Vagina (tissue), 2 donors: ENCODE measurements around the gene NUSAP1. TPM values are rescaled to one million over a fixed set of nuclear protein-coding genes. Genes with fewer than 3 reads are reported as not detected.
A peak's percentile ranks its signal among the peaks of the same experiment; 100 is the strongest.

Experiments
- DNase-seq, 2 donors: peaks; one replicate each; pipeline ENCODE4 v3.0.0-alpha.2; 2017; ENCODE audit errors: extremely low spot score in 2 of 2
- H3K27ac ChIP-seq: fragments of 200-600 bp; sonication (generic); one replicate; pipeline ENCODE4 v1.5.1; 2019
- H3K27me3 ChIP-seq: fragments of 200-600 bp; sonication (generic); one replicate; pipeline ENCODE4 v1.5.1; 2019
- H3K36me3 ChIP-seq, 2 donors: fragments of 200-600 bp; sonication (generic); one replicate each; pipeline ENCODE4 v1.5.1; 2017 to 2019
- H3K4me1 ChIP-seq: fragments of 200-600 bp; sonication (generic); one replicate; pipeline ENCODE4 v1.5.1; 2019
- H3K4me3 ChIP-seq, 2 donors: fragments of 200-600 bp; sonication (generic); 1 replicate in 1 of 2; 2 replicates in 1 of 2; pipeline ENCODE4 v1.5.1; 2016 to 2019
- H3K9me3 ChIP-seq: fragments of 200-600 bp; sonication (generic); one replicate; pipeline ENCODE4 v1.5.1; 2019
- POLR2A ChIP-seq, 2 donors: fragments of 450-650 bp; IDR thresholded peaks; one replicate each; pipeline ENCODE4 v1.6.1; 2017; ENCODE audit warnings: antibody characterized with exemption in 2 of 2, mild to moderate bottlenecking in 2 of 2, moderate library complexity in 2 of 2
- POLR2AphosphoS5 ChIP-seq, 2 donors: sonication (generic); formaldehyde crosslinking; IDR thresholded peaks; one replicate each; pipeline ENCODE4 v1.9.0; 2017; ENCODE audit warnings: antibody characterized with exemption in 2 of 2, mild to moderate bottlenecking in 2 of 2, low read depth in 1 of 2; ENCODE audit not compliant: insufficient read depth in 1 of 2
- intact Hi-C: fragments of 100-400 bp; cut with DNase I; formaldehyde crosslinking; loops from one replicate; pipeline ENCODE4 v1.15.1; 2023
- total RNA-seq: library from RNA; depleted of rRNA; stranded (reverse); fragments of >200 nt; gene quantifications from one replicate; pipeline ENCODE4 v1.2.3, GENCODE V29; 2016
- TF ChIP-seq, protein P1 (sequence below), 3 experiments: fragments of 450-650 bp in 2 of 3; fragments of 200-600 bp in 1 of 3; sonication (generic) in 1 of 3; IDR thresholded peaks; one replicate each; pipeline ENCODE4 v1.5.1; 2017 to 2019; ENCODE audit warnings: antibody characterized with exemption in 3 of 3, mild to moderate bottlenecking in 2 of 3, moderate library complexity in 2 of 3

The NUSAP1 gene
- total RNA-seq, 1 donor from 2014 or later = 16.9 TPM

DNA sequence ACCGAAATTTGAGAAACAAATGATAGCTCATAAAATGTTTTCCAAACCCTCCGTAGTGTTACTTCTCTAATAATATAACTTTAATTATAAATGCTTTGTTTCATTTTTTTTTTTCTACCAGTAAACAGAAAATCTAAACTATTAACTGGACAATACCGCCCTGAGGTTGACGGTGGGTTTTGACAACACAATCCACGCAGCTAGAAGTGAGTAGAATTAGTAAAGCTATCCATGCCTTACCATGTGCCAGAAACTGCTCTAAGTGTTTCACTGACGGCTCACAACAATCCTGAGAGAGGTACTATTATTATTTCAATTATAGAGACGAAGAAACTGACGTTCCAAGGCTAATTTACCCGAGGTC is 69.2 kb downstream of the NUSAP1 start:
- peaks cover 0 to under 1% of the 10 kb centered on the region in 2 donors for H3K36me3 ChIP-seq
- intact Hi-C loops = no loop called here
- TF ChIP-seq, protein P1, sequence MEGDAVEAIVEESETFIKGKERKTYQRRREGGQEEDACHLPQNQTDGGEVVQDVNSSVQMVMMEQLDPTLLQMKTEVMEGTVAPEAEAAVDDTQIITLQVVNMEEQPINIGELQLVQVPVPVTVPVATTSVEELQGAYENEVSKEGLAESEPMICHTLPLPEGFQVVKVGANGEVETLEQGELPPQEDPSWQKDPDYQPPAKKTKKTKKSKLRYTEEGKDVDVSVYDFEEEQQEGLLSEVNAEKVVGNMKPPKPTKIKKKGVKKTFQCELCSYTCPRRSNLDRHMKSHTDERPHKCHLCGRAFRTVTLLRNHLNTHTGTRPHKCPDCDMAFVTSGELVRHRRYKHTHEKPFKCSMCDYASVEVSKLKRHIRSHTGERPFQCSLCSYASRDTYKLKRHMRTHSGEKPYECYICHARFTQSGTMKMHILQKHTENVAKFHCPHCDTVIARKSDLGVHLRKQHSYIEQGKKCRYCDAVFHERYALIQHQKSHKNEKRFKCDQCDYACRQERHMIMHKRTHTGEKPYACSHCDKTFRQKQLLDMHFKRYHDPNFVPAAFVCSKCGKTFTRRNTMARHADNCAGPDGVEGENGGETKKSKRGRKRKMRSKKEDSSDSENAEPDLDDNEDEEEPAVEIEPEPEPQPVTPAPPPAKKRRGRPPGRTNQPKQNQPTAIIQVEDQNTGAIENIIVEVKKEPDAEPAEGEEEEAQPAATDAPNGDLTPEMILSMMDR (IDR thresholded peaks at IDR 0.05) = no peak
- TF ChIP-seq POLR2A (IDR thresholded peaks at IDR 0.05) = no peak
- no peak for TF ChIP-seq POLR2AphosphoS5 (IDR thresholded peaks at IDR 0.05; ENCODE audit: insufficient read depth in 1 of 2, low read depth in 1 of 2)
- H3K27me3 ChIP-seq = no peaks in the 10 kb centered on the region
- H3K4me1 ChIP-seq = peaks cover 16% of the 10 kb centered on the region
- H3K9me3 ChIP-seq = no peaks in the 10 kb centered on the region
- H3K4me3 ChIP-seq = peak overlapping the region; percentile 73 to 88
- peak overlapping the region; percentile 79 for H3K27ac ChIP-seq
- DNase-seq = no peak

DNA sequence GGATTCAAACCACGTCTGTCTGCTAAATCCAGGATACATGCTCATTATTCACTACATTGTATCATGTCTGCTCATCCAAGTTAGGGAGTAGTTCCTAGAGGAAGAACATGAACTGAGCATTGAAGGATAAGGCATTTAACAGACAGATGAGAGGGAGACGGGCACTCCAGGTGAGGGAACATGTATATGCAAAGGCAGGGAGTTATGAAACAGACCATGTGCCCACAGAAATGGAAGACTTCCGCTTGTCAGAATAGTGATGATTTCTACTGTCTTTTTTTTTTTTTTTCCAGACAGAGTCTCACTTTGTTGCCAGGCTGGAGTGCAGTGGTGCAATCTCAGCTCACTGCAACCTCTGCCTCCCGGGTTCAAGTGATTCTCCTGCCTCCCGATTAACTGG is 74.7 kb downstream of the NUSAP1 start:
- intact Hi-C loops = no loop called here
- H3K27ac ChIP-seq = no peak overlapping the region
- no peak for DNase-seq
- no peak overlapping the region for H3K4me3 ChIP-seq
- no peaks in the 10 kb centered on the region for H3K27me3 ChIP-seq
- TF ChIP-seq, protein P1 (IDR thresholded peaks at IDR 0.05) = no peak
- TF ChIP-seq POLR2A (IDR thresholded peaks at IDR 0.05) (no peak), POLR2AphosphoS5 (IDR thresholded peaks at IDR 0.05; ENCODE audit: insufficient read depth in 1 of 2, low read depth in 1 of 2) (no peak)
- no peaks in the 10 kb centered on the region for H3K36me3 ChIP-seq
- H3K4me1 ChIP-seq = peaks cover 5% of the 10 kb centered on the region
- no peaks in the 10 kb centered on the region for H3K9me3 ChIP-seq

DNA sequence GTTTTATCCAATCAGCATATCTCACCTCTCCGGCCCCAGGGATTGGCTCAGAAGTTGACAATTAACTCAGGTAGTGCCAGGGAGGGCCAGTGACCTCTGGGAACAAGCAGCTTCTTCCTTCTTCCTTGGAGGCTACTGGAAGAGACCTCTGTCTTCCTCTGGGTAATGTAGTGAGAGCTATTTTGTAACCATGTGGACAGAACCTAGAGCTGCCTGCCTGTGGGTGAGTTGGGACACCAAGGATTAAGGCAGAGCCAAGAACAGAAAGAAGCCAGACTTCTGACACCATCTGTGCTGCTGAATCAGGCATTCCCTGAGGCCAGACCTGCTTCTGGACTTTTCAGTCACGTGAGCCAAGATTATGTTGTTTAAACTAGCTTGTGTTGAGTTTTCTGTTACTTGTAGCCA is 75.6 kb downstream of the NUSAP1 start:
- TF ChIP-seq, protein P1 (IDR thresholded peaks at IDR 0.05) = no peak
- TF ChIP-seq POLR2AphosphoS5 (IDR thresholded peaks at IDR 0.05; ENCODE audit: insufficient read depth in 1 of 2, low read depth in 1 of 2) (no peak), POLR2A (IDR thresholded peaks at IDR 0.05) (no peak)
- no peak for DNase-seq
- peaks cover under 1% of the 10 kb centered on the region for H3K4me1 ChIP-seq
- H3K27ac ChIP-seq = no peak overlapping the region
- no peak overlapping the region for H3K4me3 ChIP-seq
- H3K27me3 ChIP-seq = no peaks in the 10 kb centered on the region
- H3K36me3 ChIP-seq = no peaks in the 10 kb centered on the region
- no peaks in the 10 kb centered on the region for H3K9me3 ChIP-seq
- intact Hi-C loops = no loop called here

DNA sequence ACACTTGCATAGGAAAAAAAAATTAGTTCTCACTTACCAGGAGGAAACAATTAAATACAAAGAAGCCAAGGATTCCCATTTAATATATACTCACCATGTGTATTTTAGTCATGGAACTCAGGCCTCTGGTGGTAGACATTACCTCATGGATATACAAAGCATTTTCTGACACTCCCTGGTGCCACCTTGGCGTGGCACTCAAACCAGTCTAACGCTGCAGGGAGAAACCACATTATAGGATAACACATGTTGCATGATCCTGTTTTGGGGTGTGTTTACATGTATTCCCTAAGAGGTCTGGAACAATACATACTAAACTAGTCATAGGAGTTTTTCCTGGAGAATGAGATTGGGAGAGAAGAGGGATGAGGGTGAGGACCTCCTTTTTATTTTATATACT is 78.3 kb downstream of the NUSAP1 start:
- intact Hi-C loops = no loop called here
- Histone ChIP-seq H3K36me3 (no peaks in the 10 kb centered on the region), H3K27ac (no peak overlapping the region), H3K9me3 (no peaks in the 10 kb centered on the region), H3K27me3 (no peaks in the 10 kb centered on the region), H3K4me3 (no peak overlapping the region), H3K4me1 (peaks cover 7% of the 10 kb centered on the region)
- TF ChIP-seq, protein P1 (IDR thresholded peaks at IDR 0.05) = no peak
- DNase-seq = no peak

DNA sequence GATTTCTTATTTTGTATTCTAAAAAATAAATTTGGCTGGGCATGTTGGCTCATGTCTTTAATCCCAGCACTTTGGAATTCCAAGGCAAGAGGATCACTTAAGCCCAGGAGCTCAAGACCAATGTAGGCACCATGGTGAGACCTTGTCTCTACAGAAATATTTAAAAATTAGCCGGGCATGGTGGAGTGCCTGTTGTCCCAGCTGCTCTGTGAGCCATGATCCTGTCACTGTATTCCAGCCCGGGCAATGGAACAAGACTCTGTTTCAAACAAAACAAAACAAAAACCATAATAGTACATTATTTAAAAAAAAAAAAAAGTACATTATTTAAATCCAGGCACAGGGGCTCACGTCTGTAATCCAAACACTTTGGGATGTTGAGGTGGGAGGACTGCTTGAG is 78.8 kb downstream of the NUSAP1 start:
- TF ChIP-seq POLR2A (IDR thresholded peaks at IDR 0.05) = no peak
- TF ChIP-seq, protein P1 (IDR thresholded peaks at IDR 0.05) = no peak
- TF ChIP-seq POLR2AphosphoS5 (IDR thresholded peaks at IDR 0.05; ENCODE audit: insufficient read depth in 1 of 2, low read depth in 1 of 2) = no peak
- no peaks in the 10 kb centered on the region for H3K27me3 ChIP-seq
- no peaks in the 10 kb centered on the region for H3K9me3 ChIP-seq
- H3K4me1 ChIP-seq = peaks cover 11% of the 10 kb centered on the region
- H3K36me3 ChIP-seq = no peaks in the 10 kb centered on the region
- H3K27ac ChIP-seq = no peak overlapping the region
- intact Hi-C loops = no loop called here
- H3K4me3 ChIP-seq = no peak overlapping the region
- no peak for DNase-seq
